NCI-H1048 (cell line): Measurements from ENCODE around the gene CEMIP.

ENCODE experiments used
- DNase-seq: peaks from one replicate; lab custom pipeline; 2025; lab: John Stamatoyannopoulos, UW

CEMIP gene

DNA sequence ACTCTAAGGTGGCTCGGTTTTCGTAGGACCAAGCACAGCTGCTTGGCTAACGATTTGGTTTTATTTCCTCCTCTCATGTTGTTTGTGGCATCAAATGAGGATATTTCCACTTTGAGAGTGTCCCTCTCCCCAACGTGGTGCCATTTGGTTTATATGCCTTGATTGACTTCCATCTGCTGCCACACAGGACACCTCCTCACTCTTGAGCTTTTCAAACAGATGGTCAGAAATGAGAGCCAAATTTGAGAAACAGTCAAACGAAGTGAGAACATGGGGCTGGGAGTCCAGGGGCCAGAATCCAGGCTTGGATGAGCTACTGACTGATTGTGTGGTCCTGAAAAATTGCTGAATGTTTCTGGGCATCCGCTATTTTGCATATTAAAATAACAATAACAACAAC lies 43.5 kb downstream of the CEMIP start:
- DNase-seq, result no peak

GRCh38 chr15:80823120-80823519 lies 44.0 kb downstream of the CEMIP start:
- no peak for DNase-seq

DNA sequence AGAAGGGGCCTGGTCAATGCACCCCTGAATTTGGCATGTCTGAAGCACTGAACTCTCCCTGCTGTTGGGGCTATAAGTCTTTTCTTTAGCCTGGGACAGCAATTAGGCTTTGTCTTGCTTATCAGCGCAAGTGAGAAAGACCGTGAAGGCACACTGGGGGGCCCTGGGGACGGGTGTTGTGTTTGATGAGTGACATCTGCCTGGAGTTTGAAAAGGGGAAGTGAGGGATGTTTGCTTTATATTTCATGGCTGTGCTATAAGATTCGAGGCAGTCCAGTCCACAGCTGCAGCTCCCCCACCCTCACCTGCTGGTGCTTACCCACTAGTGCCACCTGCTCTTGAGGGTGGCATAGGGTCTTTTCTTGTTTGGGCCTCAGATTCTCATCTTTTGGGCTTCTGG lies 44.8 kb downstream of the CEMIP start:
- DNase-seq, result no peak

- DNase-seq, result no peak
Measured at GRCh38 chr15:80825361-80826030, 46.3 kb downstream of the CEMIP start.

DNA sequence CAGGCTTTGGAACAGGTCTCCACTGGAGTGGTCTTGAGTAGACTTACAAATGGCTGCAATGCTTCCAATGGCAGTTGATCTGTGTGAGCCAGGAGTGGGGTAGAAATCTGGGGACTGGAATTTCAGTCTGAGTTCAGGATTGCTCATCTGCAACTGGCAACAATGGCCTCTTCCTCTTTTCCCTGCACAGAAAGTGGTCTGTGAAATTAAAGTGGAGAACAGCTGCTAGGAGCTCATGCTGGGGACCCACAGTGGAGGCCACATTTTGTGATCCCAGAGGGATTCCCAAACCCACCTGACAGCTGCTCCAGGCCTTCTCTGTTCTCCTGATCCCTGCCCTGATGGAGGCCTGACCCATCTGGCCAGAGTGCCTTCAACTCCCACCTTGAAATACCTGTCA lies 49.6 kb downstream of the CEMIP start:
- DNase-seq, result no peak

GRCh38 chr15:80830677-80831076 lies 51.5 kb downstream of the CEMIP start:
- DNase-seq, result no peak

DNA sequence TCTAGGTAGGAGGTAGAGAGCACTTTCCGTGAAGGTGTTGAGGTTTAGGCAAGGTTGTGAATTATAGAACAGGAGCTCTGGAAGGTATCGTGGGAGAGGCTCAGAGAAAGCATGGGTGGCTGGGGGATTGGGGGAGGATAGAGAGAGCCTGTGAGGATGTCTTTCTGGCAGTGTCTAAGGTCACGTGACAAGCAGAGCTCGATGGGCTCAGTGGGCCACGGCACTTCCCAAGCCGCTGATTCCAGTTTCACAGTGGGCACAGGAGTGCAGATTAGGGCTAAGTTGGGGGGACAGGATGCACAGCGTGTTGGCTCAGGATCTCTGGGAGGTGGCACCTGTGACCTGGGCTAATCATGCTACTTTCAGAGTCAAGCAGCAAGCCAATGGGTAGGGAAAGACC lies 52.0 kb downstream of the CEMIP start:
- DNase-seq, result no peak

- DNase-seq, result no peak
Measured at GRCh38 chr15:80831606-80832224, 52.5 kb downstream of the CEMIP start.

GRCh38 chr15:80832686-80833085 lies 53.5 kb downstream of the CEMIP start:
- no peak for DNase-seq

- DNase-seq, result no peak
Measured at GRCh38 chr15:80834402-80834801, 55.2 kb downstream of the CEMIP start.

DNA sequence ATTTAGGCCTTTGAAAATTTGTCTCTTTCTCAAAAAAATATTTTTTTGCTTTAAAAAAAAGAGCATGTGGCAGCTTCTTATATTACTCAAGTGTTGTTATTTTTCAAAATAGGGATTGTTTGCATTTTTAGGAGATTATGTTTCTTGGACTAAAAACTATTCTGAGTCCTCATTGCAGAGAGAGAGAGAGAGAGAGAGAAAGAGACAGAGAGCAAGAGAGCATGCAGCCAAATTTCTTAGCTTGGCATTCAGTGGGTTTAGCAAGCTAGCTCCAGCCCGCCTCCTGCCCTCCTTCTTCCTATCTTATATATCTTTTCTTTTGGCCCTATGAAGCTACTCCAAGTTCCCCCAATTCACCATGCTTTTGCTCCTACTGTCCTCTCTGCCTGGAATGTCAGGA lies 55.7 kb downstream of the CEMIP start:
- no peak for DNase-seq

DNA sequence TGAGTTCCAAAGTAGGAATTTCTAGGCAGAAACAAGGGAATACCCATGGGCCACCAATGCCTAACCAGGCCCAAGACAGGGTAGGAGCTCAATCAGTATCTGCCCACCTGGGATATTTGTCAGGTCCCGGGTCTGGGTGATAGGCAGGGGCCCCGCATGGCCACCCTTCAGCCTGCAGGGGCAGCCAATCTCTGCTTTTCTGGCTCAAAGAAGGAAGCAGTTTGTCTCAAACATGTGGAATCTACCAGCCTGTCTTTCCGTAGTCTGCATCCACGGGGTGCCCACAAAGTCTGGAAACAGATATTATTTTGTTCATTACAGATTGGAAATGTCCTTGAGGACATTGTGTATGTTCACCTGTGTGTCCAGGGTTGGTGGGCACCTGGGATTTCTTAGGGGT lies 56.2 kb downstream of the CEMIP start:
- no peak for DNase-seq

DNA sequence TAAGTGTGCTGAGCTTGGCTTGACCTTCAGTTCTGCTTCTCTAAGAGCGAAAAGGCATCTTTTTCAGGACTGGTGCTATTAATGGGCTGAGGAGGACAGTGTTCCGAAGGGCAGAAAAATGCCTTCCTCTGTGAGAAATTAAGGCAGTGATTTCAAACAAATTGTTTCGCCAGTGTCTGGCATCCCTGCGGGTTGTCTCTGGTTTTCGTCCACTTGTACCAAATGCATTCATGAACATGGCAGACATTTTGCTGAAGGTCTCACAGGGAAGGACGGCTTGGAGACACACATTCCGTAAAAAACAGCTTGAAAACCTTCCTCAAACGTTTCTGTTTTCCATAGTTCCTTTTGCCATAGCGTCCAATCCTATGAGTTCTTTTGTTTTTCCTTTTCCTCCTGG lies 57.1 kb downstream of the CEMIP start:
- no peak for DNase-seq

- DNase-seq, result no peak
Measured at GRCh38 chr15:80837006-80837405, 57.8 kb downstream of the CEMIP start.

- DNase-seq, result no peak
Measured at GRCh38 chr15:80838012-80838411, 58.8 kb downstream of the CEMIP start.

DNA sequence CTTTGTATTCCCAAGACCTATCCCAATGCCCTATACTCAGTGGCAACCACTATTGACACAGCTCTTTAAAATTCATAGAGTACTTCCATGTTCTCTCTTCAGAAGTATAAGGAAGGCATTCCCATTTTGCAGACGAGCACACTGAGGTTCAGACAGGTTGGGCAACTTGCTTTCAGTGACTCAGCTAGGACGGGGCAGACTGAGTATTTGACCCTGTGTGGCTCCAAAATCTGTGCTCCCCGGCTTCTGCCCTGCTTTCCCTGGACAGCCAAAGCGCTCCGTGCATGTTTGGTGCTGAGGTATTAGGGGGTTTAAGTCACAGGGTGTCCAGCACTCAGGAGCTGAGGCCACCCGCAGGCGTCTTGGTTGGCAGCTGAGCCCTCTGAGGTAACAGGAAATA lies 59.5 kb downstream of the CEMIP start:
- no peak for DNase-seq

- no peak for DNase-seq
Measured at GRCh38 chr15:80839764-80840130, 60.6 kb downstream of the CEMIP start.

- no peak for DNase-seq
Measured at GRCh38 chr15:80840182-80841130, 61.3 kb downstream of the CEMIP start.

GRCh38 chr15:80841541-80841940 lies 62.4 kb downstream of the CEMIP start:
- no peak for DNase-seq

- no peak for DNase-seq
Measured at GRCh38 chr15:80844011-80844732, 65.0 kb downstream of the CEMIP start.

DNA sequence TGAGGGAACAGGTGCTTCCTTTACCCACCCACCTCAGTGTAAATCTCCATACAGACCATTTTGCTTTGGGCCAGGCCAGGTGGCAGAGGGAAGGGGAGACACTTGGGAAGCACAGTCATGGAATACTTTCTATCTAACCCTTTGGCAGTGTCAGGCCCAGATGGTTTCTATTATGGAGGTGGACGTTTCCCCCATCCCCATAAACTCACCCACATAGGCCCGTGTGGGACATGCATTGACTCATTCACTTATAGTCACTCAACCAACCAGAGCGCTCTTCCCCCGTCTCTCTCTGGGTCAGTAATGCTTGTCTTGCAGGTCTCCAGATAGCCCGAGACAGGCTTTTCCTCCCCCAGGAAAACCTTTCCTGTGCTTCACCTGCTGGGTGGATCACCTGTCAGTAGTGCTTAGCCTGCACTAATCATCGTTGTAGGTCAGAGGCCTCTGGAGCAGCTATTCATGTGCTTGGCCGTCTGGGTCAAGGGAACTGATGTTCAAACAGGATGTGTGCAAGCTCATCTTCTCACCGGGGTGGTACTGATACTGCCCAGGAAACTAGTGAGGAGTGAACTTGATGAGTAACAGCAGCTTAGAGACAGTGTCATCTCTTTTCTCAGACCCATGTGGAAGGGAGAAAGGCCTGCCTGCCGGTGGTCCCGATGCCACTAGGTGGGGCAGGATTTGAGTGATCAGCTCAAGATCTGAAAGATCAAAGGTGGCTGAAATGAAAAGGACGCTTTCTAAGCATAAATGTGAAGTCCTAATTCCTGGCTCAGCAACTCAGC lies 67.1 kb downstream of the CEMIP start:
- DNase-seq, result no peak

GRCh38 chr15:80849308-80849707 lies 70.1 kb downstream of the CEMIP start:
- no peak for DNase-seq
